ENCODE data around the gene LPAR5. TPM values are rescaled to one million over a fixed set of nuclear protein-coding genes. Genes with fewer than 3 reads are reported as not detected.

LPAR5 gene
- total RNA-seq (2021) (0.20 to 0.57 TPM (median 0.48 TPM) in 3 replicates), Bru-seq, nascent RNA (percentile 23 among the genes with signal in this experiment)
- long read RNA-seq, experiment 1, partial matches to known transcripts: 0 of 4 reads
- long read RNA-seq, experiment 1, other reads (novel, unspliced or antisense): 1 of 4 reads
- long read RNA-seq, experiment 2: 0 reads
- long read RNA-seq, experiment 3: 0 reads

DNA sequence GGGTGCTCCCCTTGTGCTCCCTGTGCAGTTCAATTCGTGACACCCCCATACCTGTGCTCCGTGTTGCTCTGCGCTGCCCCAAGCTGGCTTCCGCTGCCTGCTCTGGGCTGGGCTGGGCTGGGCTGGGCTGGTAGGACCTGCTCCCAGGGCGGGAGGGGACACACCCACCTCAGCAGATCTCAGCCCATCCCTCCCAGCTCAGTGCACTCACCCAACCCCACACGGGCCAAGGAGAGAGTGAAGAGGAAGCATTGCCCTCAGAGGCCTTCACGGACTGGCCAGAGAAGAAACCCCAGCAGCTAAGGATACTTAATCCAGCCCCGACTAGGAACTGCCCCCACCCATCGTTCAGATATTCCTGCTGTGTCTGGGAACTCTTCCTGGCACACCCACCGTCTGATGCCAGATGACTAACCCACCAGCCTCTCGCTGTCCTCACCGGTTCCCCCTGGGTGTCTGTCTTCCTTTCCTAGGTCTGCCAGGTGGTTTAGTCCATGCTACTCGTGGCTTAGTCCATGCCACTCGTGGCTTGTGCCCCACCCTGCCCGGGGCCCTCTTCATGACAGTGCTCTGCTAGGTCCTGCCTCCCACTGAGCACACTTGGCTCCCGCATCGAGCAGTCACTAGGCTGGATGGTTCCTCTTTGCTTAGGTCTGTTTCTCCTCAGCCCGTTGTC is at the start of gene LPAR5:
Gene LPAR5, minus strand, starts transcription at position 104 of the 676 bp plus-strand sequence. CDS start 14,711 bp downstream, outside the sequence.
- ATAC-seq (peak; percentile 88), DNase-seq (ENCODE audit: low spot score) (peak; percentile 52)
- POLR2A ChIA-PET: interaction anchor here (0.8 kb wide), 1 partner anchor 9 kb away, joined by 4 read pairs; no protein-coding TSS in a partner anchor
- Mint-ChIP-seq H3K27ac (no peak within 1 kb of the TSS; the same call in 1 of the 2 replicates), H3K9me3 (no peaks in the 10 kb centered on the region), H3K27me3 (ENCODE audit: low read depth) (peaks cover 7% of the 10 kb centered on the region), H3K36me3 (no peaks in the 10 kb centered on the region), H3K4me1 (peaks cover 19% of the 10 kb centered on the region), H3K4me3 (no peak within 1 kb of the TSS)
- CTCF ChIA-PET: interaction anchor here (0.8 to 2.7 kb wide), 11 partner anchors 9 to 236 kb away, joined by 3 to 19 read pairs (median 3); partner anchors contain the start of genes ACRBP and ZNF384
- no peak for TF ChIP-seq FOXK1 (CRISPR knock-in tag; IDR thresholded peaks at IDR 0.05)
- TF ChIP-seq RORB (CRISPR knock-in tag; IDR thresholded peaks at IDR 0.05): no peak
- no peak for TF ChIP-seq SOX15 (CRISPR knock-in tag; IDR thresholded peaks at IDR 0.05)
- TF ChIP-seq ZBTB21 (CRISPR knock-in tag; IDR thresholded peaks at IDR 0.05; ENCODE audit: borderline replicate concordance): no peak
- TF ChIP-seq CREM (CRISPR knock-in tag; IDR thresholded peaks at IDR 0.05): no peak
- TF ChIP-seq HMGXB4 (CRISPR knock-in tag; IDR thresholded peaks at IDR 0.05): no peak
- TF ChIP-seq, protein P1, sequence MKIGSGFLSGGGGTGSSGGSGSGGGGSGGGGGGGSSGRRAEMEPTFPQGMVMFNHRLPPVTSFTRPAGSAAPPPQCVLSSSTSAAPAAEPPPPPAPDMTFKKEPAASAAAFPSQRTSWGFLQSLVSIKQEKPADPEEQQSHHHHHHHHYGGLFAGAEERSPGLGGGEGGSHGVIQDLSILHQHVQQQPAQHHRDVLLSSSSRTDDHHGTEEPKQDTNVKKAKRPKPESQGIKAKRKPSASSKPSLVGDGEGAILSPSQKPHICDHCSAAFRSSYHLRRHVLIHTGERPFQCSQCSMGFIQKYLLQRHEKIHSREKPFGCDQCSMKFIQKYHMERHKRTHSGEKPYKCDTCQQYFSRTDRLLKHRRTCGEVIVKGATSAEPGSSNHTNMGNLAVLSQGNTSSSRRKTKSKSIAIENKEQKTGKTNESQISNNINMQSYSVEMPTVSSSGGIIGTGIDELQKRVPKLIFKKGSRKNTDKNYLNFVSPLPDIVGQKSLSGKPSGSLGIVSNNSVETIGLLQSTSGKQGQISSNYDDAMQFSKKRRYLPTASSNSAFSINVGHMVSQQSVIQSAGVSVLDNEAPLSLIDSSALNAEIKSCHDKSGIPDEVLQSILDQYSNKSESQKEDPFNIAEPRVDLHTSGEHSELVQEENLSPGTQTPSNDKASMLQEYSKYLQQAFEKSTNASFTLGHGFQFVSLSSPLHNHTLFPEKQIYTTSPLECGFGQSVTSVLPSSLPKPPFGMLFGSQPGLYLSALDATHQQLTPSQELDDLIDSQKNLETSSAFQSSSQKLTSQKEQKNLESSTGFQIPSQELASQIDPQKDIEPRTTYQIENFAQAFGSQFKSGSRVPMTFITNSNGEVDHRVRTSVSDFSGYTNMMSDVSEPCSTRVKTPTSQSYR (CRISPR knock-in tag; IDR thresholded peaks at IDR 0.05): no peak
- TF ChIP-seq ZNF263 (CRISPR knock-in tag; IDR thresholded peaks at IDR 0.05; ENCODE audit: low read depth): no peak
- TF ChIP-seq, protein P2, sequence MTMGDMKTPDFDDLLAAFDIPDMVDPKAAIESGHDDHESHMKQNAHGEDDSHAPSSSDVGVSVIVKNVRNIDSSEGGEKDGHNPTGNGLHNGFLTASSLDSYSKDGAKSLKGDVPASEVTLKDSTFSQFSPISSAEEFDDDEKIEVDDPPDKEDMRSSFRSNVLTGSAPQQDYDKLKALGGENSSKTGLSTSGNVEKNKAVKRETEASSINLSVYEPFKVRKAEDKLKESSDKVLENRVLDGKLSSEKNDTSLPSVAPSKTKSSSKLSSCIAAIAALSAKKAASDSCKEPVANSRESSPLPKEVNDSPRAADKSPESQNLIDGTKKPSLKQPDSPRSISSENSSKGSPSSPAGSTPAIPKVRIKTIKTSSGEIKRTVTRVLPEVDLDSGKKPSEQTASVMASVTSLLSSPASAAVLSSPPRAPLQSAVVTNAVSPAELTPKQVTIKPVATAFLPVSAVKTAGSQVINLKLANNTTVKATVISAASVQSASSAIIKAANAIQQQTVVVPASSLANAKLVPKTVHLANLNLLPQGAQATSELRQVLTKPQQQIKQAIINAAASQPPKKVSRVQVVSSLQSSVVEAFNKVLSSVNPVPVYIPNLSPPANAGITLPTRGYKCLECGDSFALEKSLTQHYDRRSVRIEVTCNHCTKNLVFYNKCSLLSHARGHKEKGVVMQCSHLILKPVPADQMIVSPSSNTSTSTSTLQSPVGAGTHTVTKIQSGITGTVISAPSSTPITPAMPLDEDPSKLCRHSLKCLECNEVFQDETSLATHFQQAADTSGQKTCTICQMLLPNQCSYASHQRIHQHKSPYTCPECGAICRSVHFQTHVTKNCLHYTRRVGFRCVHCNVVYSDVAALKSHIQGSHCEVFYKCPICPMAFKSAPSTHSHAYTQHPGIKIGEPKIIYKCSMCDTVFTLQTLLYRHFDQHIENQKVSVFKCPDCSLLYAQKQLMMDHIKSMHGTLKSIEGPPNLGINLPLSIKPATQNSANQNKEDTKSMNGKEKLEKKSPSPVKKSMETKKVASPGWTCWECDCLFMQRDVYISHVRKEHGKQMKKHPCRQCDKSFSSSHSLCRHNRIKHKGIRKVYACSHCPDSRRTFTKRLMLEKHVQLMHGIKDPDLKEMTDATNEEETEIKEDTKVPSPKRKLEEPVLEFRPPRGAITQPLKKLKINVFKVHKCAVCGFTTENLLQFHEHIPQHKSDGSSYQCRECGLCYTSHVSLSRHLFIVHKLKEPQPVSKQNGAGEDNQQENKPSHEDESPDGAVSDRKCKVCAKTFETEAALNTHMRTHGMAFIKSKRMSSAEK (CRISPR knock-in tag; IDR thresholded peaks at IDR 0.05; ENCODE audit: borderline replicate concordance): no peak
- no peak for TF ChIP-seq ZNF232 (CRISPR knock-in tag; IDR thresholded peaks at IDR 0.05)
- TF ChIP-seq, protein P3, sequence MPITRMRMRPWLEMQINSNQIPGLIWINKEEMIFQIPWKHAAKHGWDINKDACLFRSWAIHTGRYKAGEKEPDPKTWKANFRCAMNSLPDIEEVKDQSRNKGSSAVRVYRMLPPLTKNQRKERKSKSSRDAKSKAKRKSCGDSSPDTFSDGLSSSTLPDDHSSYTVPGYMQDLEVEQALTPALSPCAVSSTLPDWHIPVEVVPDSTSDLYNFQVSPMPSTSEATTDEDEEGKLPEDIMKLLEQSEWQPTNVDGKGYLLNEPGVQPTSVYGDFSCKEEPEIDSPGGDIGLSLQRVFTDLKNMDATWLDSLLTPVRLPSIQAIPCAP (CRISPR knock-in tag; IDR thresholded peaks at IDR 0.05): no peak
- TF ChIP-seq CREB1 (CRISPR knock-in tag; IDR thresholded peaks at IDR 0.05): no peak
- TF ChIP-seq, protein P4, sequence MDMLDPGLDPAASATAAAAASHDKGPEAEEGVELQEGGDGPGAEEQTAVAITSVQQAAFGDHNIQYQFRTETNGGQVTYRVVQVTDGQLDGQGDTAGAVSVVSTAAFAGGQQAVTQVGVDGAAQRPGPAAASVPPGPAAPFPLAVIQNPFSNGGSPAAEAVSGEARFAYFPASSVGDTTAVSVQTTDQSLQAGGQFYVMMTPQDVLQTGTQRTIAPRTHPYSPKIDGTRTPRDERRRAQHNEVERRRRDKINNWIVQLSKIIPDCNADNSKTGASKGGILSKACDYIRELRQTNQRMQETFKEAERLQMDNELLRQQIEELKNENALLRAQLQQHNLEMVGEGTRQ (CRISPR knock-in tag; IDR thresholded peaks at IDR 0.05): no peak
- no peak for TF ChIP-seq ZMAT4 (CRISPR knock-in tag; IDR thresholded peaks at IDR 0.05)
- TF ChIP-seq, protein P5, sequence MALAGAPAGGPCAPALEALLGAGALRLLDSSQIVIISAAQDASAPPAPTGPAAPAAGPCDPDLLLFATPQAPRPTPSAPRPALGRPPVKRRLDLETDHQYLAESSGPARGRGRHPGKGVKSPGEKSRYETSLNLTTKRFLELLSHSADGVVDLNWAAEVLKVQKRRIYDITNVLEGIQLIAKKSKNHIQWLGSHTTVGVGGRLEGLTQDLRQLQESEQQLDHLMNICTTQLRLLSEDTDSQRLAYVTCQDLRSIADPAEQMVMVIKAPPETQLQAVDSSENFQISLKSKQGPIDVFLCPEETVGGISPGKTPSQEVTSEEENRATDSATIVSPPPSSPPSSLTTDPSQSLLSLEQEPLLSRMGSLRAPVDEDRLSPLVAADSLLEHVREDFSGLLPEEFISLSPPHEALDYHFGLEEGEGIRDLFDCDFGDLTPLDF (CRISPR knock-in tag; IDR thresholded peaks at IDR 0.05): no peak
- no peak for TF ChIP-seq TCF7 (CRISPR knock-in tag; IDR thresholded peaks at IDR 0.05; ENCODE audit: low read depth)
- no peak for TF ChIP-seq KAT7 (CRISPR knock-in tag; IDR thresholded peaks at IDR 0.05; ENCODE audit: borderline replicate concordance)

Measured in WTC11 (cell line).